ENCODE data around the gene USP47. TPM values are rescaled to one million over a fixed set of nuclear protein-coding genes. Genes with fewer than 3 reads are reported as not detected.

Gene USP47
- total RNA-seq, 4 donors from 2014 or later, result 61.0 to 83.3 (median 72.8) TPM

DNA sequence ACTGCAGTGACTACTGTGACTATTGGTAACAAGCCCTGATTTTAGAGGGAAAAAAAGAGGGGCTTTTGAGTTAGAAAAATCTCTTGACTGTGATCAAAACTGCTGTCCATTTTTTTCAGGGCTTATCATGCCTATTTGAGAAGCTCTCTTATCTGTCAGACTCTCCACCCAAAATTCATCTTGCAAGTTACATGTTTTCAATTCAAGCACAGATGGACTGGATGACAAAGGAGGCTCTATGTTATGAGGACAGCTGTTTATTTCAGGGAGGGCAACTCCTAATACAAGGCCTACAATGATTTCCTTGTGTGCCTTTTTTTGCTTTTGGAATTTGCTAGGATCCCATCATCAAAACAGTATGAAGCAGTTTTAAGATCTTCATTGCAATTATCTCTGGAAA lies 35.2 kb upstream of the USP47 start:
- DNase-seq (ENCODE audit: low spot score) (no peak), ATAC-seq (ENCODE audit: low FRiP score) (no peak)
- TF ChIP-seq, protein P1, sequence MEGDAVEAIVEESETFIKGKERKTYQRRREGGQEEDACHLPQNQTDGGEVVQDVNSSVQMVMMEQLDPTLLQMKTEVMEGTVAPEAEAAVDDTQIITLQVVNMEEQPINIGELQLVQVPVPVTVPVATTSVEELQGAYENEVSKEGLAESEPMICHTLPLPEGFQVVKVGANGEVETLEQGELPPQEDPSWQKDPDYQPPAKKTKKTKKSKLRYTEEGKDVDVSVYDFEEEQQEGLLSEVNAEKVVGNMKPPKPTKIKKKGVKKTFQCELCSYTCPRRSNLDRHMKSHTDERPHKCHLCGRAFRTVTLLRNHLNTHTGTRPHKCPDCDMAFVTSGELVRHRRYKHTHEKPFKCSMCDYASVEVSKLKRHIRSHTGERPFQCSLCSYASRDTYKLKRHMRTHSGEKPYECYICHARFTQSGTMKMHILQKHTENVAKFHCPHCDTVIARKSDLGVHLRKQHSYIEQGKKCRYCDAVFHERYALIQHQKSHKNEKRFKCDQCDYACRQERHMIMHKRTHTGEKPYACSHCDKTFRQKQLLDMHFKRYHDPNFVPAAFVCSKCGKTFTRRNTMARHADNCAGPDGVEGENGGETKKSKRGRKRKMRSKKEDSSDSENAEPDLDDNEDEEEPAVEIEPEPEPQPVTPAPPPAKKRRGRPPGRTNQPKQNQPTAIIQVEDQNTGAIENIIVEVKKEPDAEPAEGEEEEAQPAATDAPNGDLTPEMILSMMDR (IDR thresholded peaks at IDR 0.05), result no peak

DNA sequence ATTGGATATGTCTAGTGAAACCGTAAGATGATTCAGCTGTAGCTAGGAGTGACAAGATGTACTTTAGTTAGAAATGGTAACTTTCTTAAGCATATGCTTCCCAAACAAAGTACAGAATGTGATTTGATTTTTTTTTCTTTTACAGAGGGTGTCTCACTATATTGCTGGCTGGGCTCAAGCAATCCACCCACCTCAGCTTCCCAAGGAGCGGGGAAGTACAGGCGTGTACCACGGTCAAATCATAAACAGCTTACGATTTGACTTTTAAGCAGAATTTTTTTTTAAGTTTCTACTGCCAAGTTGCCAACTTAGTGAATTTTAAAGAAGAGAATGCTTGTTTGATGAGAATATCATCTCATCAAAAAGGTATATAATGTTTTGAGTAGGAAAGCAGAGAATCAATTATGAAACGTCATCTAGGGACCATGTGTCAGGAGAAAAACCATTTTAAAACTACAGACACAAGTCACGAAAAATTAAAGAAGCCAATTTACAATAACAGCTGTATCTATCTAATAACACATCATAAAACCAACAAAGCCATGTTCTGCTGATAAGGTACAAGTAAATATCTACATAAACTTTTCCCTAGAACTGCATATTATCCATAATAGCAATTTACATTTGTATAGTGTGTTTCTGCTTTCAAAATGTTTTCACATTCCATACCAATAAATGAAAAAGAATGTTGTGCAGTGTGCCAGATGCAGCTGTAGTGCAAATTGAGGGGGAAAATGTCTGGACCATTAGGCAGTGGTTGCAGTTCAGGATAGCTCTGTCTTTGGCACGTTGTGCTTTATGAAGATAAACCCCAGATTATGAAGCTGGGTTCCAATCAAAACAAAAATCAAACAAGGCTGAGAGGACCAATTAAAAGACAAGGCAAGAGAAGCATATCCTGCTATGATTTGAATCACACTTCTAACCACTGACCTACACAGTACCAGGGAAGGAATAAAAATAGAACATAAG lies 33.7 kb upstream of the USP47 start:
- TF ChIP-seq, protein P1 (IDR thresholded peaks at IDR 0.05), result no peak
- no peak for DNase-seq (ENCODE audit: low spot score)
- ATAC-seq (ENCODE audit: low FRiP score), result no peak

DNA sequence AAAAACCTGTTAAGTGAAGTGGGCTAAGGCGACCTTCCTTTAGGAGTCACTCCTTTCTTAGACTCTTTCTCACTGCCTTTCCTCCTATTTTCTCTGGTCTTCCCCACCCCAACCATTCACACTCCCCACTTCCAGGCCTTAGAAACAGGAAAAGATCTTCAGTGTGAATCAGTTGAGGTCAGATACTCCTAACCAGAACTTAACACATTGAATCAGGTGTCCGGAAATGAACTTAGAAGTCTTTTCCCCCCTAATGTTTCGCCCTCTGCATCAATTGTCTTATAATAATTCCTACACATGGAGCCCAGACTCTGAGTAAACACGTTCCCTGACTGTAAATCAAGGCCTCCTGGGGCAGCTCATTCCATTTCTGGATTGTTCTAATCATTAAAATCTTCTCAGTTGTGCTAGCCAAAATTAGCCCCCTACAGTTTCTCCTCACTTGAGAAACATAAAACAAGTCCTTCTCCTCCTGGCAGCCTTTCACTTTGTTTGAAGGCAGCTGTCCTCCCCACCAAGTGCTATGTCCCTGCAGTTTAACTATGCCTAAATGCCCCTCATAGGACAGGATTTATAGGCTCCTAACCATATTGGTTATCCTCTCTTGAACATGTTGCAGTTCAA lies 32.7 kb upstream of the USP47 start:
- no peak for DNase-seq (ENCODE audit: low spot score)
- ATAC-seq (ENCODE audit: low FRiP score), result no peak
- TF ChIP-seq, protein P1 (IDR thresholded peaks at IDR 0.05), result no peak

DNA sequence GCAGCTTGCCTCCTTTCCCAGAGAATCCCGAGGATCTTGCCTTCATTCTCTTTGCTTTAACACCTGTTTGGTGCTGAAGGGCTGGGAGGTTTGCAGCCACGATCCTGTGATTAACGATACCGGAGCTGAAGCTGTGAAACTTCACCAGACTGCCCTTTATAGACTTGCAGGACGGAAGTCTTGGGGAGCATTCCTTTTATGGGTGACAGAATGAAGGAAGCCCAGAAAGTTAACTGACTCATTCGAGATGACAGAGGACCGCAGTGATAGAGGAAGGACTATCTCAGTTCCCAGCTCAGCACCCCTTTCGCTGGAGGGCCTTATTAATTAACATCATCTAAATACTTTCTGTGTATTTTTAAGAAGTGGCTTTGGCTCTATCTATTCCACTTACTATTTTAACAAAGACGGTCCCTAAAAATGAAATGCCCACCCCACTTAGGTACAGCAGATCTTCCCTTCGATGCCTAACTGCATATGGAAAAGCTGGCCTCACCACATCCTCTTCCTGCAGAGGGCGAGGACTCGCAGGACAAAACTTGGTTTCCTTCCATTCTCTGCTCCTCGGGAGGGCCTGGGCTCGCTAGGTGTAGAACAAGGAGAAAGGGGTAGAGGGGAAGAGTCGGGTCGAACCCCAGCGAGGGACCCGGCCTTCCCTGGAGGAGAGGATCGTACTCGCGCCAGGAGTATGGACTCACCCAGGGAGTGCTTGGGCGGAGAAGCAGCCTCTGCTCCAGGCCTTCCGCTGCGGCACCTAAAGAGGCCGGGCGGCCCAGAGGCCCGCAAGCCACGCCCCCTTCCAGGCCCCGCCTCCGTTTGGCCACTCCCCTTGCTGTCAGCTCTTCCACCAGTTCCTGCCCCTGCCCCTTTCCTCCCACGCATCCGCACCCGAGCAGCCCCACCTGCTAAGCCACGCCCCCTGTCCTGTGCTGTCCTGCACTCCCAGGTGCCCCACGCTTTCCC lies 30.7 kb upstream of the USP47 start:
- ATAC-seq (ENCODE audit: low FRiP score), result no peak

DNA sequence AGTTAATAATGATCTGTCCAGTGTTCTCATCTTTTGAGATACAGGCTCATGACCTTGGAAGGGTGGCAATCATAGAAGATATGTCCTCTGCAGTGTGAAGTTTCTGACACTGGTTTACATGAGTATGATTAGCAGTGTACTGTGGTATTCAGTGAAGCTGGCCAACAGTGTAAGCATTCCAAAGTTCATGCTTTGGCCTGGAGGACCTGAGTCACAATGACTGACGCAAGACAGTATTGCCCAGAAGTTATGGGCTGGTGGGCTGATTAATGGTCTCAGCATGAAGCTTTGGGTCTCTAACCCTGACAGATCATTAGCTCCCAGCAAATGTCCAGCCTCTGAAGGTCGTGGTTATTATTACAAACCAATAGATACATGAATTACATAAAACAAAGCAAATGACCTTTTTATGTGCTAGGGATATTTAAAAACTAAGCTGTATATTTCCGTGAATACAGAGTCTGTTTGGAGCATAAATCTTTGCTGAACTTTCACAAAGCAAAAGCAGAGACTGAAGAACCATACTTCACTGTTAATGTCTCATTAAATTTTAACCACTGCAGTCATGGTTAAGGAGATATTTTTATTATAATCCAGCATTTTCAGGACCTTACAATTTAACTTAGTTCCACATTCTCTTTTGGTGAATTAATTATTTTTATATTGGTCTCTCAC lies 28.3 kb upstream of the USP47 start:
- DNase-seq (ENCODE audit: low spot score), result no peak
- ATAC-seq (ENCODE audit: low FRiP score), result peak; percentile 87
- TF ChIP-seq, protein P1 (IDR thresholded peaks at IDR 0.05), result no peak

More for the DNA sequence above, 30.7 kb upstream of the USP47 start:
- TF ChIP-seq, protein P1 (IDR thresholded peaks at IDR 0.05), result no peak
- no peak for DNase-seq (ENCODE audit: low spot score)

All from omental fat pad (tissue), 4 donors.